HG03066 (cell line): ENCODE data around the gene PDGFRA.

ENCODE experiments used
- ATAC-seq: cut with Tn5 transposase; IDR thresholded peaks from one replicate; pipeline ENCODE4 v1.9.1; 2021; ENCODE audit warnings: low read depth; ENCODE audit not compliant: unreplicated experiment

The PDGFRA gene

GRCh38 chr4:54254915-54255246, 25.8 kb downstream of the PDGFRA start:
- no peak for ATAC-seq

GRCh38 chr4:54255881-54256280, 26.8 kb downstream of the PDGFRA start:
- no peak for ATAC-seq

- no peak for ATAC-seq
These were observed 27.7 kb downstream of the PDGFRA start for GRCh38 chr4:54256491-54257486.

- ATAC-seq, result no peak
These were observed 36.3 kb downstream of the PDGFRA start for GRCh38 chr4:54265366-54265765.

GRCh38 chr4:54268151-54268550, 39.1 kb downstream of the PDGFRA start:
- ATAC-seq, result no peak

- no peak for ATAC-seq
These were observed 42.4 kb downstream of the PDGFRA start for GRCh38 chr4:54271464-54271863.

GRCh38 chr4:54272051-54272450, 43.0 kb downstream of the PDGFRA start:
- no peak for ATAC-seq

- no peak for ATAC-seq
These were observed 45.2 kb downstream of the PDGFRA start for GRCh38 chr4:54274264-54274663.

GRCh38 chr4:54274795-54275665, 45.9 kb downstream of the PDGFRA start:
- no peak for ATAC-seq

- no peak for ATAC-seq
These were observed 47.7 kb downstream of the PDGFRA start for GRCh38 chr4:54276641-54277430.

- no peak for ATAC-seq
These were observed 48.6 kb downstream of the PDGFRA start for GRCh38 chr4:54277691-54278090.

GRCh38 chr4:54278216-54278615, 49.1 kb downstream of the PDGFRA start:
- ATAC-seq, result no peak

- ATAC-seq, result no peak
These were observed 52.1 kb downstream of the PDGFRA start for GRCh38 chr4:54281054-54281766.

- ATAC-seq, result no peak
These were observed 53.7 kb downstream of the PDGFRA start for GRCh38 chr4:54282837-54283236.

- no peak for ATAC-seq
These were observed 60.2 kb downstream of the PDGFRA start for GRCh38 chr4:54289316-54289715.

GRCh38 chr4:54290980-54291379, 61.9 kb downstream of the PDGFRA start:
- no peak for ATAC-seq

GRCh38 chr4:54296548-54297203, 67.6 kb downstream of the PDGFRA start:
- ATAC-seq, result no peak

- no peak for ATAC-seq
These were observed 79.0 kb downstream of the PDGFRA start for GRCh38 chr4:54308110-54308509.
